GM12873 (cell line): Measurements from ENCODE around the gene MCCC1.

Experiments used
- CTCF ChIP-seq: IDR thresholded peaks from 2 replicates; pipeline ENCODE4 v1.5.1; 2012; ENCODE audit warnings: low read depth, mild to moderate bottlenecking, moderate library complexity, low read length, control low read depth; ENCODE audit not compliant: insufficient read depth; ENCODE audit errors: missing control alignments

MCCC1 gene

DNA sequence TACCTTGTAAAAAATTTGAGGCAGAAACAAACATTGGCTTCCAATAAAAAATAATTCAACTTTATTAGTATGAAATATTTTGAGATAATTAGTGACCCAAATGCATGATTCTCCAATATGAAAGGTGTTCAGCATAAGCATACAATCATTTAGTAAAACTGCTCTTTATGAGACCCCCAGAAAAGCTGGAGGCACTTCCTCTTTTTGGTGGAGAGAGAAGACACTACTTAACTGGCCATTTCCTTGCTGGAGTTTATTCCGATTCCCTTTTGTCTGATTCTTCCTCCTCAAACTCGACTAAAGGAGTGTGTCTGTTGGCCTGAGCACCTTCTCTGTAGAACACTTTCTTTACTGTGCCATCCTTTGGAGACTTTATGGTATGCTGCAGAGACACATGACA is 84.1 kb downstream of the MCCC1 start:
- TF ChIP-seq CTCF, result no peak

- TF ChIP-seq CTCF, result no peak
These were observed 85.4 kb downstream of the MCCC1 start for GRCh38 chr3:183013856-183014255.

DNA sequence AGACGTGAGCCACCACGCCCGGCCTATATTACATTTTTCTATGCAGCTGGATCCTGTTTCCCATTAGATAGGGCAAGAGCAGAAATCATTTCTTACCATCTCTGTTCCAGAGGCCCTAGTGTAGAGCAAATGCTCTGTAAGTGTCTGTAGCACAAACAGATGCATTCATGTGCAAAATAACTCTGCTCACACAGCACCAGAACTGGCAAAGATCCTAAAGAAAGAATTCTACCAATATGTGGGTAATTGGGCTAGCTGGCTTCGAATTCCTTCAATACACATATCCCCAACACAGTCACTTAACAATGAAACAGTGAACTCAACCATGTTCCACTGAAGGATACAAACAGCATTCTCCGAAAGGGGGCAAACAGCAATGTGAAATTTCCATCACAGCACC is 86.2 kb downstream of the MCCC1 start:
- TF ChIP-seq CTCF, result no peak

DNA sequence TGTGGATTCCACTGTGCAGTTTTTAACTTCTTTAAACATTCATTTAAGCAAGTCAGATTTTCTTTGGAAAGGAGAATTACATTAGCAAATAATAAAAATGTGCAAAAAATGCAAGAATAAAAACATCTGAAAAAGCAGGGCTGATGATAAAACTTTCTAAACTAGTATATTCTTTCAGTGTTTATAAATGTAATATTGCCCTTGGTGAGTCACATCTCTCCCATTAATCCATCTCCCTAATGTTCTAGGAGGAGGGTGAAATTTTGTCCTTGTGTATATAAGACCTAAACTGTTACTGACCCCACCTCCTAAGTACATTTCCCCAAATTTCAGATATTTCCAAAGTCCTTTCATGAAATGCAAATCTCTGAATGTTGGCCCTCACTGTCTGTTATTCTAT is 90.5 kb downstream of the MCCC1 start:
- TF ChIP-seq CTCF, result no peak

DNA sequence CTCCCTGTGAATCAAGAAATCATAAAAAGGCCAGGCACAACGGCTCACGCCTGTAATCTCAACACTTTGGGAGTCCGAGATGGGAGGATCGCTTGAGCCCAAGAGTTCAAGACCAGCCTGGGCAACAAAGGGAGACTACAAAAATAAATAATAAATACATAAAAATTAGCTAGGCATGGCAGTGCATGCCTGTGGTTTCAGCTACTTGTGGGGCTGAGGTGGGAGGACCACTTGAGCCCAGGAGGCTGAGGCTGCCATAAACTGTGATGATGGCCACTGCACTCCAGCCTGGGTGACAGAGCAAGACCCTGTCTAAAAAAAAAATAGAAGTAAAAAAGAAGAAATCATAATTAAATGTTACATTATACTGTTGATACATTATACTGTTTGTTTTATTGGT is 91.0 kb downstream of the MCCC1 start:
- no peak for TF ChIP-seq CTCF

DNA sequence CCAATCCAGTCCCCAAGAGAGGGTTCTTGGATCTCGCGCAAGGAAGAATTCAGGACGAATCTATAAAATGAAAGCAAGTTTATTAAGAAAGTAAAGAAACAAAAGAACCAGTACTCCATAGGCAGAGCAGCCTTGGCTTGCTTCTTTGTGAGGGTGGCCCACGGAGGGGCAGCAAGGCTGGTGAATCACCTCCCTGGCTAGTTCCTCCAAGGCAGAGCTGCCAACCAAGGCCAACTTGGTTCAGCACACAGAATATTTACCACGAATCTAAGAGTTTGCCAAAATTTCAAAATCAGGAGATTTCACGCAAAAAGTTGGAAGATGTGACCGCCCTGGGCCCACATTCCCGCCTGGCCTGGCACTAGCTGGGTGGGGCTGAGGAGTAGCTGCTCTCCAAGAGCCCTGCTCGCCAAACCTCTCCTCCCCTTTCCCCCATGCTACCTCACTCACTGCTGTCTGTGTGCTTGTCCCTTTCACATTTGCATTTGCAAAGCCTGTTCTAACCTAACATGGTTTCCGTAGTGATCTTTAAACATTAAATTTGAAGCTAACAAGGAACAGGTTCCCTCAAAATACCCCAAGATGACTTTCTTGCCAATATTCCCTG is 92.8 kb downstream of the MCCC1 start:
- TF ChIP-seq CTCF, result no peak

GRCh38 chr3:182999767-183000166 is 99.5 kb downstream of the MCCC1 start:
- TF ChIP-seq CTCF, result no peak
